PFSK-1 (cell line): ENCODE results near the gene PAOX.

ENCODE experiments used
- FOXP2 ChIP-seq: optimal IDR thresholded peaks from 2 replicates; pipeline ENCODE3; 2011; ENCODE audit warnings: borderline replicate concordance, control low read depth, inconsistent platforms; ENCODE audit not compliant: insufficient read depth; ENCODE audit errors: extremely low read length, extremely low read depth
- POLR2AphosphoS5 ChIP-seq: IDR thresholded peaks from 2 replicates; pipeline ENCODE4 v1.6.1; 2012; ENCODE audit warnings: low read depth, mild to moderate bottlenecking, control low read depth, low read length, moderate library complexity
- SIN3A ChIP-seq: IDR thresholded peaks from 2 replicates; pipeline ENCODE4 v1.6.1; 2012; ENCODE audit warnings: mild to moderate bottlenecking, low read length, moderate library complexity, borderline replicate concordance; ENCODE audit not compliant: insufficient read depth
- TAF1 ChIP-seq: IDR thresholded peaks from 2 replicates; pipeline ENCODE4 v1.6.1; 2012; ENCODE audit warnings: low read length, control low read depth, borderline replicate concordance; ENCODE audit not compliant: insufficient read depth
- TF ChIP-seq, protein P1 (sequence below), 2 experiments: IDR thresholded peaks; 2 replicates each; pipeline versions ENCODE4 v1.6.1 to v1.8.0; 2011 to 2012; ENCODE audit warnings: low read depth in 2 of 2, low read length in 2 of 2, control low read depth in 1 of 2, inconsistent platforms in 1 of 2, mild to moderate bottlenecking in 1 of 2, moderate library complexity in 1 of 2; ENCODE audit not compliant: insufficient read depth in 1 of 2

PAOX gene

DNA sequence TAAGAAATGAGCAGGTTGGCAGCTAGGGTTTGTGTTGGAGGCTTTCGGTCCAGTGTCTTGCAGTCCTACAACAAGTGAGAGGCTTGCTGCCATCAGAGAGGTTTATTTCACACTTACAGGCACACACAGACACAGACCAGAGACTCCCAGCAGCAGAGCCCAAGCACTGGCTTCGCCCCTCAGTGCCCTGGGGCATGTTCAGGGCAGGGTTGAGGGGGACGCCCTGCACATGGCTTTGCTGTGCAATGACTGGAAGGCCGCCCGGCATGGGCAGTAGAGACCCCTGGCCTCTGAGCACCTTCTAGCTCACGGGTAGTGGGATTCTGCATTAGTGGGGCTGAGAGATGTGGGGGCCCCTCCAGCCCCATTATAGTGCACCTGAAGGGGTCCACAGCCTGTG, 41.5 kb downstream of the PAOX start:
- no peak for TF ChIP-seq SIN3A
- TF ChIP-seq TAF1 = no peak
- TF ChIP-seq, protein P1, sequence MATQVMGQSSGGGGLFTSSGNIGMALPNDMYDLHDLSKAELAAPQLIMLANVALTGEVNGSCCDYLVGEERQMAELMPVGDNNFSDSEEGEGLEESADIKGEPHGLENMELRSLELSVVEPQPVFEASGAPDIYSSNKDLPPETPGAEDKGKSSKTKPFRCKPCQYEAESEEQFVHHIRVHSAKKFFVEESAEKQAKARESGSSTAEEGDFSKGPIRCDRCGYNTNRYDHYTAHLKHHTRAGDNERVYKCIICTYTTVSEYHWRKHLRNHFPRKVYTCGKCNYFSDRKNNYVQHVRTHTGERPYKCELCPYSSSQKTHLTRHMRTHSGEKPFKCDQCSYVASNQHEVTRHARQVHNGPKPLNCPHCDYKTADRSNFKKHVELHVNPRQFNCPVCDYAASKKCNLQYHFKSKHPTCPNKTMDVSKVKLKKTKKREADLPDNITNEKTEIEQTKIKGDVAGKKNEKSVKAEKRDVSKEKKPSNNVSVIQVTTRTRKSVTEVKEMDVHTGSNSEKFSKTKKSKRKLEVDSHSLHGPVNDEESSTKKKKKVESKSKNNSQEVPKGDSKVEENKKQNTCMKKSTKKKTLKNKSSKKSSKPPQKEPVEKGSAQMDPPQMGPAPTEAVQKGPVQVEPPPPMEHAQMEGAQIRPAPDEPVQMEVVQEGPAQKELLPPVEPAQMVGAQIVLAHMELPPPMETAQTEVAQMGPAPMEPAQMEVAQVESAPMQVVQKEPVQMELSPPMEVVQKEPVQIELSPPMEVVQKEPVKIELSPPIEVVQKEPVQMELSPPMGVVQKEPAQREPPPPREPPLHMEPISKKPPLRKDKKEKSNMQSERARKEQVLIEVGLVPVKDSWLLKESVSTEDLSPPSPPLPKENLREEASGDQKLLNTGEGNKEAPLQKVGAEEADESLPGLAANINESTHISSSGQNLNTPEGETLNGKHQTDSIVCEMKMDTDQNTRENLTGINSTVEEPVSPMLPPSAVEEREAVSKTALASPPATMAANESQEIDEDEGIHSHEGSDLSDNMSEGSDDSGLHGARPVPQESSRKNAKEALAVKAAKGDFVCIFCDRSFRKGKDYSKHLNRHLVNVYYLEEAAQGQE (IDR thresholded peaks at IDR 0.05; ENCODE audit: insufficient read depth in 1 of 2, low read depth in 2 of 2, low read length in 2 of 2) = no peak
- no peak for TF ChIP-seq POLR2AphosphoS5
- no peak for TF ChIP-seq FOXP2

DNA sequence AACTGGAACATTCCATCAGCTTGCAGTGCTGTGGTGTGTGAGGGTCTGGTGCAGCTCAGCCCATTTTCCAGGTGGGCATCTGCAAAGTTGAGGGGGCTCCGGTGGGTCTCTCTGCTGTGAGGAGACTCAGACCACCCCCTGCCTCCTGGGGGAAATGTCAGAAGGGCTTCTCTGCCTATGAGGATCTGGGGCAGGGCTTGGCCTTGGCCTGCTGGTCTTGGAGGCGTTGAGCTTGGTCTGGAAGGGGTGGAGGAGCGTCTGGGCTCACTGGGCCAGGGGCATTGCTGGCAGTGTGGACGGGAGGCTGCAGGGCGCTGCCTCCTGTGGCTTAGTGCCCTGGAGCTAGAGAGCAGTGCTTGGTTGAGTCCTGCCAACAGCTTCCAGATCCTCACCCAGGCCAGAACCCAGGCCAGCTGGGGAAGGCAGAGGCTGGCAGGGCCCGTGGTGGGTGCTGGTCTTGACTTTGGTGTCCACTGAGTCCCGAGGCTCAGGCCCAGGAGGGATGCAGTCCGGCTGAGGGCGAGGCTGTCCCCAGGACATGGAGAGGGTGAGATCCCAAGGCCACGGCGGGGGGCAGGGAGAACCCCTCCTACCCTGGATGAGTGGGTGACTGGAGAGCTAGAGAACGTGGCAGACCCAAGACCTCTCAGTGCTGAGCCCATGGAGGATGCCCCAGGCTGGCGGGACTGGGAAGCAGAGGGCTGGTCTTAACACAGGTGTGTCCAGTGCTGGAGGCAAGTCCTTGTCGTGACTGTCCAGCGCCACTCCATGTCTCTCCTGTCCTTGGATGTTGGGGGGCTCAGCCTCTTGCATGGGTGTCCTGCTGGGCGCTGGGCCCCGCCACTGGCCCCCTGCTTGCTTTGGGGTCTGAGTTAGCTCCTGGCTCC, 42.5 kb downstream of the PAOX start:
- TF ChIP-seq SIN3A (no peak), FOXP2 (no peak), TAF1 (no peak), POLR2AphosphoS5 (no peak)
- TF ChIP-seq, protein P1 (IDR thresholded peaks at IDR 0.05; ENCODE audit: insufficient read depth in 1 of 2, low read depth in 2 of 2, low read length in 2 of 2) = no peak

DNA sequence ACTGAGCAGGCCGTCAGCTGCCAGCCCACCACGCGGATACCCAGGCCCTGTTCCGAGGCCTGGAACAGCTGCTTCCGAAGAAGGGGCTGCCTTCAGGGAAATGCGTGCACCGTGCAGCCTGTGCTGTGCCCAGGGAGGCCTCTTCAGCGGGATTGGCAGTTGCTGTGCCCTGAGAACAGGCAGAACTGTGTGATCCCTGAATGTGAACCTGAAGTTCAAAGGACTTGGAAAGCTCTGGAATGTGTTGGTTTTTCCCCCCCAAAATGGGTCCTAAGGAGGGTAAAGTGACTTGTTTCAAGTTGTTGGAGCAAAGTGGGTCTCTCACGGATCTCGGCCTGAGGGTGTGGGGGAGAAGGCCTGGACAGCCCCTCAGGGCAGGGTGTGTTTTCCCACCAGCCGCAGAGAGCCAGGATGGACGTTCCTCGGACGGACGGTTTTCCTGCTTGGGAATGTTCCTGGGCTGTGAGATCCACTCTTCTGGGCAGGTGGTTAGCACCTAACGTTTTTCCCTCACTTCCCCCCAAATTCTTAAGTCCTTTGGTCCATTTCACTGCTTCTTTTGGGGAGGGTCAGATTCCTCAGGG, 43.3 kb downstream of the PAOX start:
- TF ChIP-seq SIN3A = no peak
- TF ChIP-seq, protein P1 (IDR thresholded peaks at IDR 0.05; ENCODE audit: insufficient read depth in 1 of 2, low read depth in 2 of 2, low read length in 2 of 2) = no peak

DNA sequence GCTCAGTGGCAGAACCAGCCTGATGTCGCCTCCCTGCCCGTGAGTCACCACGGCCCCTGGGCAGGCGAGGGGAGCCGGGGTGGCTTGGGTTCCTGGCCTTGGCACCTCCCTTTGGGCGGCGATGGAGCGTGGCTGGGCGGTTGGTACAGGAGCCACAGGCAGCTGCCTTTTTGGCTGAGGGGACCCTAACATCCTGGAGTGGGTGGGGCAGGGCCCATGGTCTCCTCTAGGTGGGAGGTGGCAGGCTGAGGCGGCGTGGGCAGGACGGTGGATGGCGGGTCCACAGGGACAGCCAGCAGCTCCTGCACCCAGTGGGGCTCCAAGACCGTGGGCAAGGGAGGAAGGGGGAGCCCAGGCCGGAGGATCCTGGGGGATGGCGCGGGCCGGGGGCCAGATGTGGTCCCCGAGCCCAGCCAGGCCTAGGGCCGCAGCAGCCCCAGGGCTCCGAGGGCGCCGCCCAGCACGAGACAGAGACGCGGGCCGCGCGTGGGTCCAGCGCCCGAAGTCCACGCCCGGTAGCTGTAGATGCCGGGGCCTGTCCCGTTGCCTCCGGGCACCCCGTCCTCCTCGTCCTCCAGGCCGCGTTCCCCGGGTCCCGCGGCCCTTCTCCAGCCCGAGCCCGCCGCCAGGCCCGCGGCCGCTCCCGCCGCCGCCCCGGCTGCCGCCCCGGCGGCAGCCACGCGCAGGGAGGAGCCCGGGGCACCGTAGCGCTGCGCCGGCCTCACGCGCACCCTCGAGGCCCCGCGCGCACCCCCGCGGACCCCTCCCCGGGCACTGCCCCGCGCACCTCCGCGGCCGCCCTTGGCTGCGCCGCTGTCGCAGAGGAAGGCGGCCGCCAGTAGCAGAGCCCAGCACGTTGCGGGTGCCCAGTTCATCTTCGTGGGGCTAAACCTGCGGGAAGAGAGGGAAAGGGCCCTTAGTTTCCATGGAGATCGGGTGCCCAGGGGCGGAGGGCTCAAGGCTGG, 44.0 kb downstream of the PAOX start:
- TF ChIP-seq SIN3A (no peak), TAF1 (no peak), POLR2AphosphoS5 (no peak), FOXP2 (no peak)
- TF ChIP-seq, protein P1 (IDR thresholded peaks at IDR 0.05; ENCODE audit: insufficient read depth in 1 of 2, low read depth in 2 of 2, low read length in 2 of 2) = no peak
